PFSK-1 (cell line): ENCODE measurements around the gene RBPJL.

Source experiments
- FOXP2 ChIP-seq: optimal IDR thresholded peaks from 2 replicates; pipeline ENCODE3; 2011; ENCODE audit warnings: borderline replicate concordance, control low read depth, inconsistent platforms; ENCODE audit not compliant: insufficient read depth; ENCODE audit errors: extremely low read length, extremely low read depth
- POLR2AphosphoS5 ChIP-seq: IDR thresholded peaks from 2 replicates; pipeline ENCODE4 v1.6.1; 2012; ENCODE audit warnings: low read depth, mild to moderate bottlenecking, control low read depth, low read length, moderate library complexity
- REST ChIP-seq, 2 experiments: IDR thresholded peaks; 2 replicates each; pipeline versions ENCODE4 v1.6.1 to v1.8.0; 2011 to 2012; ENCODE audit warnings: low read depth in 2 of 2, low read length in 2 of 2, control low read depth in 1 of 2, inconsistent platforms in 1 of 2, mild to moderate bottlenecking in 1 of 2, moderate library complexity in 1 of 2; ENCODE audit not compliant: insufficient read depth in 1 of 2
- SIN3A ChIP-seq: IDR thresholded peaks from 2 replicates; pipeline ENCODE4 v1.6.1; 2012; ENCODE audit warnings: mild to moderate bottlenecking, low read length, moderate library complexity, borderline replicate concordance; ENCODE audit not compliant: insufficient read depth
- TAF1 ChIP-seq: IDR thresholded peaks from 2 replicates; pipeline ENCODE4 v1.6.1; 2012; ENCODE audit warnings: low read length, control low read depth, borderline replicate concordance; ENCODE audit not compliant: insufficient read depth

The RBPJL gene

GRCh38 chr20:45339084-45339483, 32.4 kb downstream of the RBPJL start:
- no peak for TF ChIP-seq FOXP2

GRCh38 chr20:45339799-45340198, 33.2 kb downstream of the RBPJL start:
- TF ChIP-seq SIN3A (no peak), FOXP2 (no peak), REST (IDR thresholded peaks at IDR 0.05; ENCODE audit: insufficient read depth in 1 of 2, low read depth in 2 of 2, low read length in 2 of 2) (no peak), POLR2AphosphoS5 (no peak), TAF1 (no peak)

- TF ChIP-seq POLR2AphosphoS5 (no peak), SIN3A (no peak), REST (IDR thresholded peaks at IDR 0.05; ENCODE audit: insufficient read depth in 1 of 2, low read depth in 2 of 2, low read length in 2 of 2) (no peak), FOXP2 (no peak), TAF1 (no peak)
These were observed 33.7 kb downstream of the RBPJL start for GRCh38 chr20:45340236-45340847.

- TF ChIP-seq FOXP2 (no peak), SIN3A (no peak)
These were observed 34.3 kb downstream of the RBPJL start for GRCh38 chr20:45340951-45341350.

- no peak for TF ChIP-seq FOXP2
- TF ChIP-seq REST (IDR thresholded peaks at IDR 0.05; ENCODE audit: insufficient read depth in 1 of 2, low read depth in 2 of 2, low read length in 2 of 2): no peak
- no peak for TF ChIP-seq SIN3A
- no peak for TF ChIP-seq TAF1
- TF ChIP-seq POLR2AphosphoS5: no peak
These were observed 34.9 kb downstream of the RBPJL start for GRCh38 chr20:45341579-45341938.

GRCh38 chr20:45341939-45342854, 35.6 kb downstream of the RBPJL start:
- TF ChIP-seq SIN3A (no peak), FOXP2 (peak; percentile 30)
